Smooth muscle cell (in vitro differentiated cells): ENCODE measurements around the gene APBB1IP. TPM values are rescaled to one million over a fixed set of nuclear protein-coding genes. Genes with fewer than 3 reads are reported as not detected.
"Not testable (repeated sequence)": the region's sequence is repeated elsewhere in the genome, so short reads cannot be mapped to it uniquely, and the experiment has no call there.

Experiments
- DNase-seq: peaks from one replicate; lab custom pipeline; 2025; ENCODE audit not compliant: unreplicated experiment; lab: John Stamatoyannopoulos, UW
- H2AFZ ChIP-seq: fragments of 200-600 bp; sonication (generic); 2 replicates; pipeline ENCODE4 v1.6.0; 2016; ENCODE audit warnings: antibody characterized with exemption, low read depth, mild to moderate bottlenecking
- H3F3A ChIP-seq: fragments of 200-600 bp; sonication (generic); 2 replicates; pipeline ENCODE4 v1.6.0; 2017; ENCODE audit warnings: antibody characterized with exemption, low read depth
- H3K27ac ChIP-seq: fragments of 200-600 bp; sonication (generic); 2 replicates; pipeline ENCODE4 v1.5.1; 2016; ENCODE audit warnings: low read depth, mild to moderate bottlenecking
- H3K27me3 ChIP-seq: fragments of 200-600 bp; sonication (generic); 2 replicates; pipeline ENCODE4 v1.6.1; 2016; ENCODE audit warnings: low read depth, mild to moderate bottlenecking
- H3K36me3 ChIP-seq: fragments of 200-600 bp; sonication (generic); 2 replicates; pipeline ENCODE4 v1.5.1; 2016; ENCODE audit warnings: low read depth
- H3K4me1 ChIP-seq: fragments of 200-600 bp; sonication (generic); 2 replicates; pipeline ENCODE4 v1.5.1; 2016; ENCODE audit warnings: low read depth
- H3K4me2 ChIP-seq: fragments of 200-600 bp; sonication (generic); 2 replicates; pipeline ENCODE4 v1.6.0; 2016; ENCODE audit warnings: mild to moderate bottlenecking
- H3K4me3 ChIP-seq: fragments of 200-600 bp; sonication (generic); 2 replicates; pipeline ENCODE4 v1.5.1; 2016; ENCODE audit warnings: mild to moderate bottlenecking
- H3K79me2 ChIP-seq: fragments of 200-600 bp; sonication (generic); 2 replicates; pipeline ENCODE4 v1.6.0; 2016; ENCODE audit warnings: low read depth, mild to moderate bottlenecking
- H3K9ac ChIP-seq: fragments of 200-600 bp; sonication (generic); 2 replicates; pipeline ENCODE4 v1.6.0; 2016; ENCODE audit warnings: low read depth
- H3K9me3 ChIP-seq: fragments of 200-600 bp; sonication (generic); replicated peaks from 2 replicates; pipeline ENCODE4 v1.5.1; 2016; ENCODE audit warnings: low read depth
- H4K20me1 ChIP-seq: fragments of 200-600 bp; sonication (generic); 2 replicates; pipeline ENCODE4 v1.6.0; 2016; ENCODE audit warnings: low read depth
- WGBS: methylation state at CpG from one replicate; pipeline ENCODE4 v1.1.7; 2016; ENCODE audit warnings: low lambda C conversion rate; 5-methylcytosine and 5-hydroxymethylcytosine counted together
- polyA plus RNA-seq: library from polyadenylated mRNA; unstranded; fragments of >200 nt; fragmentation: Nextera tagmentation; extraction: Ambion mirVana; gene quantifications from 2 replicates; pipeline ENCODE4 v1.2.1, GENCODE V29; 2016
- total RNA-seq: library from RNA; depleted of rRNA; stranded (reverse); fragments of >200 nt; gene quantifications from 2 replicates; pipeline ENCODE4 v1.2.3, GENCODE V29; 2014
- TF ChIP-seq, protein P1 (sequence below): fragments of 200-600 bp; sonication (generic); IDR thresholded peaks from 2 replicates; pipeline ENCODE4 v1.5.1; 2017; ENCODE audit warnings: borderline replicate concordance, mild to moderate bottlenecking, antibody characterized with exemption; ENCODE audit not compliant: insufficient read depth, poor library complexity, severe bottlenecking

The APBB1IP gene
- total and polyA plus RNA-seq, 2 experiments from 2014 or later = 0.36 to 0.39 TPM

DNA sequence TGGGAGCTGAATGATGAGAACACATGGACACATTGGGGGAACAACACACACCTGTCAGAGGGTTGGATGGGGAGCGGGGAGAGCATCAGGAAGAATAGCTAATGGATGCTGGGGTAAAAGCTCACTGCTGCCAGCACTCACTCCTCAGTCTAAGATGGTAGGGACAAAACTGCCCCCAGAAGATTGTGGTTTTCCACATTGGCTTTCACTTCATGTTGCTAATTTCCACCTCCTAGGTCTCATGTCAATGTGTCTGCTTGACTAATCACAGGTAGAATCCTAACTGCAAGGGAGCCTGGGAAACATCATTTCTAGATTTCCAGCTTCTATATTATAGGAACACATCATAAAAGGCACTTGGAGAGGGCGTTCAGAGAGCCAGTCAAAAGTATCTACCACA is 22.6 kb downstream of the APBB1IP start:
- Histone ChIP-seq H3K4me3 (no peak overlapping the region), H3K9ac (no peak overlapping the region), H3K36me3 (no peaks in the 10 kb centered on the region), H3K27ac (no peak overlapping the region), H3K9me3 (no peaks in the 10 kb centered on the region), H3K4me1 (no peaks in the 10 kb centered on the region), H4K20me1 (no peaks in the 10 kb centered on the region), H3F3A (no peaks in the 10 kb centered on the region), H3K4me2 (no peak overlapping the region), H3K27me3 (no peaks in the 10 kb centered on the region), H2AFZ (no peak overlapping the region), H3K79me2 (no peaks in the 10 kb centered on the region)
- DNase-seq = no peak
- WGBS = 88% methylated on average over 2 of the region's 2 CpGs
- TF ChIP-seq, protein P1, sequence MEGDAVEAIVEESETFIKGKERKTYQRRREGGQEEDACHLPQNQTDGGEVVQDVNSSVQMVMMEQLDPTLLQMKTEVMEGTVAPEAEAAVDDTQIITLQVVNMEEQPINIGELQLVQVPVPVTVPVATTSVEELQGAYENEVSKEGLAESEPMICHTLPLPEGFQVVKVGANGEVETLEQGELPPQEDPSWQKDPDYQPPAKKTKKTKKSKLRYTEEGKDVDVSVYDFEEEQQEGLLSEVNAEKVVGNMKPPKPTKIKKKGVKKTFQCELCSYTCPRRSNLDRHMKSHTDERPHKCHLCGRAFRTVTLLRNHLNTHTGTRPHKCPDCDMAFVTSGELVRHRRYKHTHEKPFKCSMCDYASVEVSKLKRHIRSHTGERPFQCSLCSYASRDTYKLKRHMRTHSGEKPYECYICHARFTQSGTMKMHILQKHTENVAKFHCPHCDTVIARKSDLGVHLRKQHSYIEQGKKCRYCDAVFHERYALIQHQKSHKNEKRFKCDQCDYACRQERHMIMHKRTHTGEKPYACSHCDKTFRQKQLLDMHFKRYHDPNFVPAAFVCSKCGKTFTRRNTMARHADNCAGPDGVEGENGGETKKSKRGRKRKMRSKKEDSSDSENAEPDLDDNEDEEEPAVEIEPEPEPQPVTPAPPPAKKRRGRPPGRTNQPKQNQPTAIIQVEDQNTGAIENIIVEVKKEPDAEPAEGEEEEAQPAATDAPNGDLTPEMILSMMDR = no peak

- Histone ChIP-seq H3K4me1 (no peaks in the 10 kb centered on the region), H3K27ac (no peak overlapping the region), H3K36me3 (no peaks in the 10 kb centered on the region), H3K79me2 (no peaks in the 10 kb centered on the region), H3K27me3 (no peaks in the 10 kb centered on the region), H3K9ac (no peak overlapping the region), H3K9me3 (no peaks in the 10 kb centered on the region), H3F3A (no peaks in the 10 kb centered on the region), H2AFZ (no peak overlapping the region), H4K20me1 (no peaks in the 10 kb centered on the region), H3K4me2 (no peak overlapping the region), H3K4me3 (no peak overlapping the region)
- TF ChIP-seq, protein P1 = no peak
- DNase-seq = no peak
- 100% methylated on average over 1 of the region's 1 CpG for WGBS
Observed at GRCh38 chr10:26463986-26464385, 25.8 kb downstream of the APBB1IP start.

DNA sequence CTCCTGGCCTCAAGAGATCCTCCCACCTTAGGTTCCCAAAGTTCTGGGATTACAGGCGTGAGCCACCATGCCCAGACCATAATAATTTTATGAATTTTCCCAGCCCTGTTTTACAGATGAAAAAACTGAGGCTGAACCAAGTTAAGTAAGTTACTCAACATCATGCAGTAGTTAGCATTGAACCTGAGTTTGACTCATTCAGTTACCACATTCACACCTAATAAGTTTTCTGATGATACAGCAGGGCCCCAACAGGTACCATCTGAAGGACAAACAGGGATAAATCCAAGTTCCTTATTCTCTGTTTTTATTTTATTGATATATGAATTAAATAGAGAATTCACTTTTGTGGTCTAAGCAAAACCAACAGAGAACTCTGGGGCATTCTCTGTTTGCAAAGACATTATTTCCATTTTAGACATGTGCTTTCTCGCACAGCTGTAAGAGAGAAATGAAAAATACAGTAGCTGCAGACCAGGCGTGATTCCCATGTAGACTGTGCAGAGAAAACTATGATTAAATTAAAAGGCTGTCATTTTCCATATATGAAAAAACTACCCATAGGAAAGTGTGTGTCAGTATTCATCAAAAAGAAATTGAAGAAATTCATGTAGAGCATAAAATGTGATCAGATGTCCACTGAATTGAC is 26.6 kb downstream of the APBB1IP start:
- no peak overlapping the region for H3K4me2 ChIP-seq
- no peaks in the 10 kb centered on the region for H4K20me1 ChIP-seq
- no peaks in the 10 kb centered on the region for H3F3A ChIP-seq
- H3K9me3 ChIP-seq = no peaks in the 10 kb centered on the region
- H3K9ac ChIP-seq = no peak overlapping the region
- no peaks in the 10 kb centered on the region for H3K36me3 ChIP-seq
- H3K27ac ChIP-seq = no peak overlapping the region
- H2AFZ ChIP-seq = no peak overlapping the region
- 89% methylated on average over 3 of the region's 3 CpGs for WGBS
- TF ChIP-seq, protein P1 = no peak
- DNase-seq = no peak
- H3K4me1 ChIP-seq = no peaks in the 10 kb centered on the region
- no peaks in the 10 kb centered on the region for H3K27me3 ChIP-seq
- H3K4me3 ChIP-seq = no peak overlapping the region
- no peaks in the 10 kb centered on the region for H3K79me2 ChIP-seq

GRCh38 chr10:26466531-26466930 is 28.4 kb downstream of the APBB1IP start:
- not testable (repeated sequence) for H3K79me2 ChIP-seq, H2AFZ ChIP-seq, H3K9ac ChIP-seq, H4K20me1 ChIP-seq, H3K36me3 ChIP-seq, H3K27ac ChIP-seq, H3K27me3 ChIP-seq, H3K4me1 ChIP-seq, DNase-seq, H3K4me2 ChIP-seq, H3F3A ChIP-seq, H3K4me3 ChIP-seq, H3K9me3 ChIP-seq
- 90% methylated on average over 6 of the region's 6 CpGs for WGBS
